Spleen (tissue), 11 donors: Measurements from ENCODE around the gene TEX51. TPM values are rescaled to one million over a fixed set of nuclear protein-coding genes. Genes with fewer than 3 reads are reported as not detected.

ENCODE experiments used
- DNase-seq: peaks from one replicate; pipeline ENCODE4 v3.0.0-alpha.2; 2020
- H3K27ac ChIP-seq, 8 donors: fragments of 200-600 bp; sonication (generic) in 7 of 8; 1 replicate in 4 of 8; 2 replicates in 4 of 8; pipeline versions ENCODE4 v1.5.0 to v1.8.0; 2016 to 2021; ENCODE audit warnings: inconsistent platforms in 4 of 8, mild to moderate bottlenecking in 4 of 8, moderate library complexity in 1 of 8
- H3K27me3 ChIP-seq, 7 donors: fragments of 200-600 bp; sonication (generic) in 6 of 7; replicated peaks in 1 of 7; 1 replicate in 4 of 7; 2 replicates in 3 of 7; pipeline versions ENCODE4 v1.5.0 to v1.8.0; 2016 to 2021; ENCODE audit warnings: inconsistent platforms in 3 of 7, mild to moderate bottlenecking in 1 of 7
- H3K36me3 ChIP-seq, 6 donors: fragments of 200-600 bp; sonication (generic) in 5 of 6; 1 replicate in 4 of 6; 2 replicates in 2 of 6; pipeline versions ENCODE4 v1.5.0 to v1.8.0; 2016 to 2021; ENCODE audit warnings: inconsistent platforms in 2 of 6
- H3K4me1 ChIP-seq, 6 donors: fragments of 200-600 bp; sonication (generic) in 5 of 6; 1 replicate in 3 of 6; 2 replicates in 3 of 6; pipeline versions ENCODE4 v1.5.0 to v1.8.0; 2016 to 2021; ENCODE audit warnings: inconsistent platforms in 3 of 6
- H3K4me3 ChIP-seq, 8 donors: fragments of 200-600 bp; sonication (generic) in 7 of 8; 1 replicate in 4 of 8; 2 replicates in 4 of 8; pipeline versions ENCODE4 v1.5.0 to v1.8.0; 2016 to 2021; ENCODE audit warnings: inconsistent platforms in 4 of 8, mild to moderate bottlenecking in 4 of 8, moderate library complexity in 2 of 8
- H3K9me3 ChIP-seq, 8 donors: fragments of 200-600 bp; sonication (generic) in 7 of 8; 1 replicate in 4 of 8; 2 replicates in 4 of 8; pipeline versions ENCODE4 v1.5.0 to v1.8.0; 2016 to 2021; ENCODE audit warnings: inconsistent platforms in 4 of 8
- CTCF ChIP-seq, 11 experiments: fragments of 200-600 bp in 7 of 11; fragments of 450-650 bp in 4 of 11; sonication (generic) in 4 of 11; IDR thresholded peaks in 8 of 11; conservative IDR thresholded peaks in 3 of 11; 1 replicate in 7 of 11; 2 replicates in 4 of 11; pipeline versions ENCODE4 v1.4.0 to v1.8.0; 2016 to 2021; ENCODE audit warnings: antibody characterized with exemption in 11 of 11, inconsistent platforms in 4 of 11, mild to moderate bottlenecking in 1 of 11
- POLR2A ChIP-seq, 3 donors: fragments of 450-650 bp; IDR thresholded peaks; one replicate each; pipeline ENCODE4 v1.5.1; 2017; ENCODE audit warnings: antibody characterized with exemption in 3 of 3, mild to moderate bottlenecking in 1 of 3
- POLR2AphosphoS5 ChIP-seq, 3 donors: sonication (generic); formaldehyde crosslinking; IDR thresholded peaks; one replicate each; pipeline ENCODE4 v1.5.1; 2017; ENCODE audit warnings: antibody characterized with exemption in 3 of 3
- WGBS, 5 donors: extraction: QIAGEN DNeasy Blood & Tissue Kit in 3 of 5; methylation state at CpG; one replicate each; pipeline versions ENCODE4 v1.1.5 to v1.1.7; 2013 to 2018; 5-methylcytosine and 5-hydroxymethylcytosine counted together
- intact Hi-C: fragments of 100-400 bp; cut with DNase I; formaldehyde crosslinking; loops from one replicate; pipeline ENCODE4 v1.15.0; 2023; ENCODE audit warnings: low total_unique reads
- polyA plus RNA-seq, 3 donors: library from polyadenylated mRNA; stranded (reverse); fragments of 200-250 nt; gene quantifications; one replicate each; pipeline ENCODE4 v1.2.1, GENCODE V29; 2013
- total RNA-seq, 7 donors: library from RNA; depleted of rRNA in 3 of 7; stranded (reverse); fragments of >200 nt in 3 of 7; fragmentation: NEBNext Ultra II Directional in 4 of 7; extraction: Animal tissue kit (Norgen Biotek cat#: 25700) in 4 of 7; gene quantifications; one replicate each; pipeline versions ENCODE4 v1.1.0 to v1.2.1, GENCODE V29; 2016 to 2021
- donor health status: healthy with polysubstance abuse.
- donor health status: DM: no; HTN: no; CAD: no; lungs with moderate emphysema.
- donor health status: DM: no; HTN: no; CAD: no.
- donor health status: Bipolar disorder and iron deficiency.
- donor health status: healthy.
- donor health status: DM: no; HTN: no; CAD: no.
- donor health status: DM: yes; HTN: yes; CAD: no.

The TEX51 gene
- total and polyA plus RNA-seq, 10 donors, result not detected

- 73 to 83% (median 81%) methylated on average over 4 of the region's 4 CpGs for WGBS, 5 donors
- TF ChIP-seq POLR2AphosphoS5 (IDR thresholded peaks at IDR 0.05) (no peak), CTCF (IDR thresholded peaks at IDR 0.05 in 8 of 11, conservative IDR thresholded peaks at IDR 0.05 in 3 of 11) (no peak), POLR2A (IDR thresholded peaks at IDR 0.05) (no peak)
- no peaks in the 10 kb centered on the region for H3K36me3 ChIP-seq
- H3K9me3 ChIP-seq, result peaks cover 0 to 28% (median 22%) of the 10 kb centered on the region in 8 donors
- DNase-seq, result no peak
- H3K27me3 ChIP-seq, result peaks cover 0 to 1% (median 0%) of the 10 kb centered on the region in 7 donors
- H3K4me1 ChIP-seq, result no peaks in the 10 kb centered on the region
- intact Hi-C loops, result no loop called here
- H3K27ac ChIP-seq, result no peak overlapping the region
- H3K4me3 ChIP-seq, result no peak overlapping the region
These were observed 22.1 kb upstream of the TEX51 start for GRCh38 chr2:126876631-126877030.

GRCh38 chr2:126877041-126877440 is 21.6 kb upstream of the TEX51 start:
- Histone ChIP-seq H3K36me3 (no peaks in the 10 kb centered on the region), H3K27ac (no peak overlapping the region), H3K9me3 (peaks cover 0 to 28% (median 22%) of the 10 kb centered on the region in 8 donors), H3K27me3 (peaks cover 0 to 5% (median 0%) of the 10 kb centered on the region in 7 donors), H3K4me3 (no peak overlapping the region), H3K4me1 (no peaks in the 10 kb centered on the region)
- 84 to 96% (median 93%) methylated on average over 5 of the region's 5 CpGs for WGBS, 5 donors
- TF ChIP-seq CTCF (IDR thresholded peaks at IDR 0.05 in 8 of 11, conservative IDR thresholded peaks at IDR 0.05 in 3 of 11) (no peak), POLR2AphosphoS5 (IDR thresholded peaks at IDR 0.05) (no peak)
- intact Hi-C loops, result no loop called here
- DNase-seq, result no peak

- Histone ChIP-seq H3K27me3 (peaks cover 0 to 12% (median 0%) of the 10 kb centered on the region in 7 donors), H3K4me3 (no peak overlapping the region), H3K9me3 (peaks cover 0 to 28% (median 22%) of the 10 kb centered on the region in 8 donors), H3K36me3 (no peaks in the 10 kb centered on the region), H3K27ac (no peak overlapping the region), H3K4me1 (no peaks in the 10 kb centered on the region)
- DNase-seq, result no peak
- intact Hi-C loops, result no loop called here
- no peak for TF ChIP-seq POLR2A (IDR thresholded peaks at IDR 0.05)
- TF ChIP-seq CTCF (IDR thresholded peaks at IDR 0.05 in 8 of 11, conservative IDR thresholded peaks at IDR 0.05 in 3 of 11), result no peak
- TF ChIP-seq POLR2AphosphoS5 (IDR thresholded peaks at IDR 0.05), result no peak
- WGBS, 5 donors, result 88 to 90% (median 90%) methylated on average over 22 to 25 of the region's 25 CpGs
These were observed 20.7 kb upstream of the TEX51 start for GRCh38 chr2:126877861-126878565.

DNA sequence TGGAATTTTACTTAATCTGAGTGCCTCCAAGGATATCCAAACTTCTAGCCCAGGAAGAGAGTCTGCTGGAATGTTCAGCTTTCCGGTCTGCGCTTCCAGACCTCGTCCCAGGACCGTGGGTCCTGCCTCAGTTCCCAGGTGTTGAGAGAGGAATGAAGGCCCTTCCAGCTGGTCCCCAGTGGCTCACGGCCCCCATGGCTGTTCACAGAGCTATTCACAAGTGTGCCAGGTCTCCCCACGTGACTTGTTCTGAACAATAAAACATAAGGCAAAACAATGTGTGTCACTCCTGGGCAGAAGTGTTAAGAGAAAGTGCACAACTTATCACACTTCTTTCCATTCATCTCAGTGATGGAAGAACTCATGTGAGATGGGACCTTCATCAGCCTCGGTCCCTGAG is 20.1 kb upstream of the TEX51 start:
- TF ChIP-seq POLR2AphosphoS5 (IDR thresholded peaks at IDR 0.05), result no peak
- no peak for TF ChIP-seq CTCF (IDR thresholded peaks at IDR 0.05 in 8 of 11, conservative IDR thresholded peaks at IDR 0.05 in 3 of 11)
- TF ChIP-seq POLR2A (IDR thresholded peaks at IDR 0.05), result no peak
- Histone ChIP-seq H3K36me3 (no peaks in the 10 kb centered on the region), H3K4me3 (no peak overlapping the region), H3K27me3 (peaks cover 0 to 12% (median 0%) of the 10 kb centered on the region in 7 donors), H3K4me1 (no peaks in the 10 kb centered on the region), H3K9me3 (peaks cover 0 to 28% (median 22%) of the 10 kb centered on the region in 8 donors), H3K27ac (no peak overlapping the region)
- intact Hi-C loops, result no loop called here
- 71 to 85% (median 83%) methylated on average over 7 of the region's 7 CpGs for WGBS, 5 donors
- DNase-seq, result no peak
